Fibroblast of pulmonary artery (primary cell): ENCODE measurements around the gene MAST4.

Source experiments
- DNase-seq: peaks from one replicate; pipeline ENCODE4 v3.0.0-alpha.2; 2010; ENCODE audit warnings: low read depth
- H3K4me3 ChIP-seq: replicated peaks from 2 replicates; pipeline ENCODE4 v1.5.1; 2011; ENCODE audit warnings: low read depth, mild to moderate bottlenecking, control low read depth, low read length, moderate library complexity
- TF ChIP-seq, protein P1 (sequence below): IDR thresholded peaks from 2 replicates; pipeline ENCODE4 v1.5.1; 2011; ENCODE audit warnings: mild to moderate bottlenecking, control low read depth, low read length, inconsistent platforms; ENCODE audit errors: missing control alignments

The MAST4 gene

DNA sequence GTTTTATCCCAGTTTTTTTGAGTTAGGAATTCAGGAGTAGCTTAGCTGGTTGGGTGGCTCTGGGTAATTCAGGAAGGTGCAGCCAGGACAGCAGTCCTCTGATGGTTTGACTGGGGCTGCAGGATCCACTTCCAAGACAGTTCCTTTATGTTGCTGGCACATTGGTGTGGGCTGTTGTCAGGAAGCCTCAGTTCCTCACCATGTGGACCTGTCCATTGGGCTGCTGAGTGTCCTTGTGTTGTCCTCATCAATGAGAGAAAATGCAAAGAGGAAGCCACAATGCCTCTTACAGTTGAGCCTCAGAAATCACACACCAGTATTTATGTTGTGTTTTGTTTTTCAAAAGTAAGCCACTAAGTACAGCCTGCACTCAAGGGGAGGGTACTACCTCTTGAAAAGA lies 140.9 kb downstream of the MAST4 start:
- H3K4me3 ChIP-seq, result no peak overlapping the region
- no peak for DNase-seq
- TF ChIP-seq, protein P1, sequence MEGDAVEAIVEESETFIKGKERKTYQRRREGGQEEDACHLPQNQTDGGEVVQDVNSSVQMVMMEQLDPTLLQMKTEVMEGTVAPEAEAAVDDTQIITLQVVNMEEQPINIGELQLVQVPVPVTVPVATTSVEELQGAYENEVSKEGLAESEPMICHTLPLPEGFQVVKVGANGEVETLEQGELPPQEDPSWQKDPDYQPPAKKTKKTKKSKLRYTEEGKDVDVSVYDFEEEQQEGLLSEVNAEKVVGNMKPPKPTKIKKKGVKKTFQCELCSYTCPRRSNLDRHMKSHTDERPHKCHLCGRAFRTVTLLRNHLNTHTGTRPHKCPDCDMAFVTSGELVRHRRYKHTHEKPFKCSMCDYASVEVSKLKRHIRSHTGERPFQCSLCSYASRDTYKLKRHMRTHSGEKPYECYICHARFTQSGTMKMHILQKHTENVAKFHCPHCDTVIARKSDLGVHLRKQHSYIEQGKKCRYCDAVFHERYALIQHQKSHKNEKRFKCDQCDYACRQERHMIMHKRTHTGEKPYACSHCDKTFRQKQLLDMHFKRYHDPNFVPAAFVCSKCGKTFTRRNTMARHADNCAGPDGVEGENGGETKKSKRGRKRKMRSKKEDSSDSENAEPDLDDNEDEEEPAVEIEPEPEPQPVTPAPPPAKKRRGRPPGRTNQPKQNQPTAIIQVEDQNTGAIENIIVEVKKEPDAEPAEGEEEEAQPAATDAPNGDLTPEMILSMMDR, result no peak

GRCh38 chr5:66738136-66738535 lies 141.9 kb downstream of the MAST4 start:
- no peak overlapping the region for H3K4me3 ChIP-seq
- no peak for DNase-seq
- TF ChIP-seq, protein P1, result no peak

- H3K4me3 ChIP-seq, result no peak overlapping the region
- DNase-seq, result no peak
Measured at GRCh38 chr5:66739021-66739420, 142.8 kb downstream of the MAST4 start.

DNA sequence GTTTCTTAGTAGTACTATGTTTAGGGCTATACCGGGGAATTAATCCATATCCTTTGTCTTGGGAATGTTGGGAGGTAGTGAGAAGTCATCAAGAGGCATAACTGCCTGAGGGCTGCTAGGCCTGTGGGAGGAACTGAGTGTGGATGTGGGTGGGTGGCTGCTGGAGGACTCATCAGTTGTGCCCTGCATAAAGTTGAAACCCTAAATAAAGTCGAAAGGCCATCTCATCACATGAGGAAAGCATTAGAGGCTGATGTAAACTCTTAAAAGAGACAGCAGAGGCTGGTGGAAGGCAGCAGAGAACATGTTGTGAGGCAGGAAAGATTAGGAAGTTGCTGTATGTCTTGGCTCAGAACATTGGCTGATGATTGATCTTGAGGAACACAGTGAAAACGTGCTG lies 143.8 kb downstream of the MAST4 start:
- H3K4me3 ChIP-seq, result no peak overlapping the region
- DNase-seq, result no peak
- TF ChIP-seq, protein P1, result no peak

More at GRCh38 chr5:66739021-66739420, 142.8 kb downstream of the MAST4 start:
- TF ChIP-seq, protein P1, result no peak

DNA sequence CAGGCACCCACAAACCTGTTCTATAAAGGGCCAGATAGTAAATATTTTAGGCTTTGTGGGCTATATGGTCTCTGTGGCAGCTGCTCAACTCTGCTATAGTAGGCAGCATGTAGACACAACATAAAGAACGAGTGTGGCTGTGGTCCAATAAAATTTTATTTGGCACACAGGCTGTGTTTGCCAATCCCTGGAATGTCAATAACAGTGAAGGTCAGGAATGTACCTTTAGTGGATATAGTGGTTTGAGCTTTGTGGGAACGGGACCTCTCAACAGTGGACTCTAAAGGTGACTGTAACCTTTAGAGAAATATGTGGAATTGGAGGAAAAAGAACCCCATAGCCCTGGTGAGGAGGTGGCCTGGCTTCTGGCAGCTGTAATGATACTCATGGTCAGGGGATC lies 145.2 kb downstream of the MAST4 start:
- TF ChIP-seq, protein P1, result no peak
- no peak overlapping the region for H3K4me3 ChIP-seq

GRCh38 chr5:66742083-66742895 lies 146.1 kb downstream of the MAST4 start:
- TF ChIP-seq, protein P1, result no peak
- DNase-seq, result no peak
- no peak overlapping the region for H3K4me3 ChIP-seq

More for the DNA sequence above, 145.2 kb downstream of the MAST4 start:
- DNase-seq, result no peak

GRCh38 chr5:66742896-66743247 lies 146.7 kb downstream of the MAST4 start:
- DNase-seq, result no peak
- TF ChIP-seq, protein P1, result no peak

More at GRCh38 chr5:66742896-66743247, 146.7 kb downstream of the MAST4 start:
- H3K4me3 ChIP-seq, result no peak overlapping the region
